H1 (cell line): ENCODE results near the gene MBP.

ENCODE experiments used
- BRCA1 ChIP-seq: IDR thresholded peaks from 2 replicates; pipeline ENCODE4 v1.6.1; 2012; ENCODE audit warnings: low read depth, low read length, improper control_type of control experiment
- CTCF ChIP-seq, 3 experiments: IDR thresholded peaks; 1 replicate in 2 of 3; 2 replicates in 1 of 3; pipeline versions ENCODE4 v1.5.1 to v1.6.1; 2011; ENCODE audit warnings: low read length in 3 of 3, mild to moderate bottlenecking in 3 of 3, inconsistent platforms in 2 of 3, low read depth in 1 of 3, moderate library complexity in 1 of 3; ENCODE audit not compliant: insufficient read depth in 1 of 3; ENCODE audit errors: control extremely low read depth in 1 of 3
- GTF2F1 ChIP-seq: IDR thresholded peaks from 2 replicates; pipeline ENCODE4 v1.6.1; 2012; ENCODE audit warnings: low read depth, low read length, improper control_type of control experiment, borderline replicate concordance
- HDAC6 ChIP-seq: IDR thresholded peaks from one replicate; pipeline ENCODE4 v1.7.1; 2012; ENCODE audit warnings: low read depth, mild to moderate bottlenecking, inconsistent platforms, low read length, moderate library complexity
- KDM5A ChIP-seq: fragments of 200-600 bp; IDR thresholded peaks from 2 replicates; pipeline ENCODE4 v1.7.1; 2012; ENCODE audit warnings: mild to moderate bottlenecking, low read length, inconsistent platforms, mixed read lengths
- NANOG ChIP-seq: IDR thresholded peaks from 2 replicates; pipeline ENCODE4 v1.6.1; 2011; ENCODE audit warnings: low read length, low read depth, mild to moderate bottlenecking, inconsistent platforms; ENCODE audit not compliant: insufficient read depth, poor library complexity, severe bottlenecking
- POLR2A ChIP-seq, 2 experiments: IDR thresholded peaks; 1 replicate in 1 of 2; 2 replicates in 1 of 2; pipeline ENCODE4 v1.6.1; 2011; ENCODE audit warnings: low read depth in 2 of 2, low read length in 2 of 2, mild to moderate bottlenecking in 2 of 2; ENCODE audit errors: control extremely low read depth in 1 of 2
- POLR2AphosphoS5 ChIP-seq: IDR thresholded peaks from 2 replicates; pipeline ENCODE4 v1.6.1; 2011; ENCODE audit warnings: low read depth, low read length
- SP1 ChIP-seq: IDR thresholded peaks from 2 replicates; pipeline ENCODE4 v1.6.1; 2011; ENCODE audit warnings: low read depth, low read length
- USF2 ChIP-seq: IDR thresholded peaks from 2 replicates; pipeline ENCODE4 v1.6.1; 2011; ENCODE audit warnings: low read length, improper control_type of control experiment
- YY1 ChIP-seq: IDR thresholded peaks from 2 replicates; pipeline ENCODE4 v1.6.1; 2011; ENCODE audit warnings: low read depth, mild to moderate bottlenecking, low read length

GRCh38 chr18:76959605-76960004, 173.0 kb downstream of the MBP start:
- TF ChIP-seq POLR2A (IDR thresholded peaks at IDR 0.05; ENCODE audit: control extremely low read depth in 1 of 2, low read depth in 2 of 2, low read length in 2 of 2) (no peak), CTCF (IDR thresholded peaks at IDR 0.05; ENCODE audit: control extremely low read depth in 1 of 3, insufficient read depth in 1 of 3, low read depth in 1 of 3, low read length in 3 of 3) (no peak), NANOG (no peak), KDM5A (no peak), SP1 (no peak), BRCA1 (no peak), POLR2AphosphoS5 (no peak), HDAC6 (no peak), YY1 (no peak), USF2 (no peak), GTF2F1 (no peak)
